HL-60 (cell line): ENCODE results near the gene POLR2F.
A peak's percentile ranks its signal among the peaks of the same experiment; 100 is the strongest.
"Not testable (repeated sequence)": the region's sequence is repeated elsewhere in the genome, so short reads cannot be mapped to it uniquely, and the experiment has no call there.

Source experiments
- DNase-seq, 2 experiments: peaks; one replicate each; pipeline ENCODE4 v3.0.0-alpha.2; 2010 to 2020; ENCODE audit warnings: low read depth in 1 of 2, low spot score in 1 of 2
- H3K27ac ChIP-seq: fragments of 250-450 bp; sonication (Bioruptor Pico); replicated peaks from 2 replicates; pipeline ENCODE4 v1.5.1; 2020; ENCODE audit warnings: mild to moderate bottlenecking, moderate library complexity
- H3K27me3 ChIP-seq: fragments of 250-450 bp; sonication (Bioruptor Pico); 2 replicates; pipeline ENCODE4 v1.5.1; 2021; ENCODE audit warnings: mild to moderate bottlenecking, moderate library complexity; ENCODE audit not compliant: insufficient read depth, poor library complexity, severe bottlenecking
- H3K4me3 ChIP-seq: replicated peaks from 2 replicates; pipeline ENCODE4 v1.5.1; 2011; ENCODE audit warnings: mild to moderate bottlenecking, control low read depth, low read length; ENCODE audit not compliant: insufficient read depth
- GABPA ChIP-seq: IDR thresholded peaks from 2 replicates; pipeline ENCODE4 v1.6.1; 2012; ENCODE audit warnings: low read depth
- POLR2AphosphoS5 ChIP-seq: IDR thresholded peaks from 2 replicates; pipeline ENCODE4 v1.6.1; 2012; ENCODE audit warnings: low read depth
- SPI1 ChIP-seq: IDR thresholded peaks from 2 replicates; pipeline ENCODE4 v1.6.1; 2012; ENCODE audit warnings: low read depth, mild to moderate bottlenecking, borderline replicate concordance
- TF ChIP-seq, protein P1 (sequence below): IDR thresholded peaks from one replicate; pipeline ENCODE4 v1.5.1; 2011; ENCODE audit warnings: low read length, control low read depth, inconsistent platforms; ENCODE audit not compliant: insufficient read depth
- TF ChIP-seq, protein P2 (sequence below): IDR thresholded peaks from 2 replicates; pipeline ENCODE4 v1.6.1; 2012; ENCODE audit warnings: low read depth; ENCODE audit not compliant: insufficient replicate concordance

Gene POLR2F

DNA sequence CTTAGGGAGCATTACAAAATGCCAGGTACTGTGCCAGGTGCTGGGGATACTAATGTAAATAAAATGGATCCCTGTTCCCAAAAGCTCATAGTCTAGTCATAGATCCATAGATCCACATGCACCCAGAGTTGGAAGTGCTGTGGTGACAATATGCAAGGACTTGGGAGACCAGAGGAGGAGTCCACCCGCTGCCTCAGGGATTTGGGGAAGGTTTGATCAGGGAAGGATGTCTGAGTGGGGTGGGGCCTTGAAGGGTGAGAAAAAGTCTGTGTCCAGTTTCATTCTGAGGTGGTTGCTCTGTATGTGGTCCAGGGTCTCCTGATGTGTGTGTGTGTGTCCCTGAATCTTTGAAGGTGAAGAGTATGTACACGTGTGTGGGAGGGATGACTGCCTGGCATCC is 21.7 kb downstream of the POLR2F start:
- Histone ChIP-seq H3K27ac (no peak overlapping the region), H3K4me3 (no peak overlapping the region), H3K27me3 (no peaks in the 10 kb centered on the region)
- no peak for DNase-seq
- TF ChIP-seq SPI1: no peak
- TF ChIP-seq POLR2AphosphoS5: no peak
- TF ChIP-seq, protein P1, sequence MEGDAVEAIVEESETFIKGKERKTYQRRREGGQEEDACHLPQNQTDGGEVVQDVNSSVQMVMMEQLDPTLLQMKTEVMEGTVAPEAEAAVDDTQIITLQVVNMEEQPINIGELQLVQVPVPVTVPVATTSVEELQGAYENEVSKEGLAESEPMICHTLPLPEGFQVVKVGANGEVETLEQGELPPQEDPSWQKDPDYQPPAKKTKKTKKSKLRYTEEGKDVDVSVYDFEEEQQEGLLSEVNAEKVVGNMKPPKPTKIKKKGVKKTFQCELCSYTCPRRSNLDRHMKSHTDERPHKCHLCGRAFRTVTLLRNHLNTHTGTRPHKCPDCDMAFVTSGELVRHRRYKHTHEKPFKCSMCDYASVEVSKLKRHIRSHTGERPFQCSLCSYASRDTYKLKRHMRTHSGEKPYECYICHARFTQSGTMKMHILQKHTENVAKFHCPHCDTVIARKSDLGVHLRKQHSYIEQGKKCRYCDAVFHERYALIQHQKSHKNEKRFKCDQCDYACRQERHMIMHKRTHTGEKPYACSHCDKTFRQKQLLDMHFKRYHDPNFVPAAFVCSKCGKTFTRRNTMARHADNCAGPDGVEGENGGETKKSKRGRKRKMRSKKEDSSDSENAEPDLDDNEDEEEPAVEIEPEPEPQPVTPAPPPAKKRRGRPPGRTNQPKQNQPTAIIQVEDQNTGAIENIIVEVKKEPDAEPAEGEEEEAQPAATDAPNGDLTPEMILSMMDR: no peak
- no peak for TF ChIP-seq GABPA
- TF ChIP-seq, protein P2, sequence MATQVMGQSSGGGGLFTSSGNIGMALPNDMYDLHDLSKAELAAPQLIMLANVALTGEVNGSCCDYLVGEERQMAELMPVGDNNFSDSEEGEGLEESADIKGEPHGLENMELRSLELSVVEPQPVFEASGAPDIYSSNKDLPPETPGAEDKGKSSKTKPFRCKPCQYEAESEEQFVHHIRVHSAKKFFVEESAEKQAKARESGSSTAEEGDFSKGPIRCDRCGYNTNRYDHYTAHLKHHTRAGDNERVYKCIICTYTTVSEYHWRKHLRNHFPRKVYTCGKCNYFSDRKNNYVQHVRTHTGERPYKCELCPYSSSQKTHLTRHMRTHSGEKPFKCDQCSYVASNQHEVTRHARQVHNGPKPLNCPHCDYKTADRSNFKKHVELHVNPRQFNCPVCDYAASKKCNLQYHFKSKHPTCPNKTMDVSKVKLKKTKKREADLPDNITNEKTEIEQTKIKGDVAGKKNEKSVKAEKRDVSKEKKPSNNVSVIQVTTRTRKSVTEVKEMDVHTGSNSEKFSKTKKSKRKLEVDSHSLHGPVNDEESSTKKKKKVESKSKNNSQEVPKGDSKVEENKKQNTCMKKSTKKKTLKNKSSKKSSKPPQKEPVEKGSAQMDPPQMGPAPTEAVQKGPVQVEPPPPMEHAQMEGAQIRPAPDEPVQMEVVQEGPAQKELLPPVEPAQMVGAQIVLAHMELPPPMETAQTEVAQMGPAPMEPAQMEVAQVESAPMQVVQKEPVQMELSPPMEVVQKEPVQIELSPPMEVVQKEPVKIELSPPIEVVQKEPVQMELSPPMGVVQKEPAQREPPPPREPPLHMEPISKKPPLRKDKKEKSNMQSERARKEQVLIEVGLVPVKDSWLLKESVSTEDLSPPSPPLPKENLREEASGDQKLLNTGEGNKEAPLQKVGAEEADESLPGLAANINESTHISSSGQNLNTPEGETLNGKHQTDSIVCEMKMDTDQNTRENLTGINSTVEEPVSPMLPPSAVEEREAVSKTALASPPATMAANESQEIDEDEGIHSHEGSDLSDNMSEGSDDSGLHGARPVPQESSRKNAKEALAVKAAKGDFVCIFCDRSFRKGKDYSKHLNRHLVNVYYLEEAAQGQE: no peak

DNA sequence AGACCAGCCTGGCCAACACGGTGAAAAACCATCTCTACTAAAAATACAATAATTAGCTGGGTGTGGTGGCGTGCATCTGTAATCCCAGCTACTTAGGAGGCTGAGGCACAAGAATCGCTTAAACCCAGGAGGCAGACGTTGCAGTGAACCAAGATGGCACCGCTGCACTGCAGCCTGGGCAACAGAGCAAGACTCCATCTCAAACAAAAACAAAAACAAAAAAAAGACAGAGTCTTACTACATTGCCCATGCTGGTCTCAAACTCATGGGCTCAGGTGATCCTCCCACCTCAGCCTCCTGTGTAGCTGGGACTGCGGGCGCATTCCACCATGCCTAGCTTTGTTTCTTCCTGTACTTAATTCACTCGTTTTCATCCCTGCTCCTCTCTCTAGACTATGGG is 22.5 kb downstream of the POLR2F start:
- DNase-seq, H3K4me3 ChIP-seq, H3K27me3 ChIP-seq, H3K27ac ChIP-seq: not testable (repeated sequence)

DNA sequence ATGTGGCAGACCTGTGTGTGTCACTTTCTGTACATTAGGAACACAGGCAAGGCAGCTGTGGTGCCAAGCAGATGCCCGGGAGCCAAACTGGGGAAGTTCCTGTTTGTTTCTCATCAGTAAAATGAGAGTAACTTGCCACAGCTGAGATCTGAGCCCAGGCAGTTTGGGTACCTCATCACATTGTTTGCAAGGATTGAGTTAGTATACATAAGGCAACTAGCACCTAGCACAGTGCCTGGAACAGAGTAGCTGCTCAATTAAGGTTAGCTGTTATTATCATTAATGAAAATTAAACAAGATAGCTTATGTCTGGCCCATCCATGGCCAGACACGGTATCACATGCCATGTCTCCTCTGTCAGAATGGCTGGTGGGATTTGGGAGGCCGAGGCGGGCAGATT is 23.0 kb downstream of the POLR2F start:
- no peak overlapping the region for H3K27ac ChIP-seq
- peak in 1 of 2 experiments; percentile 14 for DNase-seq
- no peak overlapping the region for H3K4me3 ChIP-seq
- no peaks in the 10 kb centered on the region for H3K27me3 ChIP-seq
- TF ChIP-seq, protein P2: no peak
- TF ChIP-seq GABPA (no peak), POLR2AphosphoS5 (no peak), SPI1 (no peak)
- TF ChIP-seq, protein P1: no peak

DNA sequence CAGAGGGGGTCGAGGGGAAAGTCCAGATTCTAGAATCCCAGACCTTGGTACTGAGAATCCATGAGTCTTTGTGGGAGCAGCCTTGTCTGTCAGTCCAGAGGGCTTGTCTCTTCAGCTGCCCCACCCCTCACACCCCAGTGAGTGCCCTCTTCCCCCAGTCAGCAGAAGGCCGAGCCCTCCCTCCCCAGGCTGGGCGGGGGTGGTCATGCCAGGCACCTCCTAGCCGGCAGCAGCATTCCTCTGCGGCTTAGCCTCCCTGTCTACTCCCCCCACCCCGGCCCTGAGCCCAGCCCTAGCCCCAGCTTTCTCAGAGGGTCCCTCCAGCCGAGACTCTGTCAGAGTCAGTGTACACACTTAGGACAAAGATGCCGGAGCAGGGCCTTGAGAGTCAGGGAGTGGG is 26.3 kb downstream of the POLR2F start:
- TF ChIP-seq, protein P2: no peak
- TF ChIP-seq GABPA: no peak
- no peak for TF ChIP-seq POLR2AphosphoS5
- no peak for TF ChIP-seq SPI1
- TF ChIP-seq, protein P1: no peak
- Histone ChIP-seq H3K27ac (no peak overlapping the region), H3K27me3 (no peaks in the 10 kb centered on the region), H3K4me3 (no peak overlapping the region)
- no peak for DNase-seq
